Common myeloid progenitor, CD34-positive (primary cell): Measurements from ENCODE around the gene ALOX15B.
"Not testable (repeated sequence)": the region's sequence is repeated elsewhere in the genome, so short reads cannot be mapped to it uniquely, and the experiment has no call there.

Experiments used
- CTCF ChIA-PET: fragments of 350-600 bp; sonication (Branson Sonifier 250); formaldehyde crosslinking; loops from one replicate; lab custom pipeline; 2021; ENCODE audit warnings: antibody characterized with exemption; lab: Charles Lee
- POLR2A ChIA-PET: fragments of 350-600 bp; sonication (Branson Sonifier 250); formaldehyde crosslinking; loops from one replicate; lab custom pipeline; 2021; ENCODE audit warnings: antibody characterized with exemption; lab: Charles Lee
- DNase-seq, 3 donors: peaks; one replicate each; pipeline versions ENCODE4 v3.0.0 to v3.0.0-alpha.2; 2013
- H3K27ac ChIP-seq, 2 experiments: 1 replicate in 1 of 2; 2 replicates in 1 of 2; pipeline ENCODE4 v1.7.0; 2013; ENCODE audit warnings: inconsistent platforms in 2 of 2, low read length in 2 of 2, mild to moderate bottlenecking in 2 of 2, low read depth in 1 of 2, moderate library complexity in 1 of 2; ENCODE audit not compliant: severe bottlenecking in 2 of 2, insufficient read depth in 1 of 2, poor library complexity in 1 of 2
- H3K27me3 ChIP-seq, 5 experiments: replicated peaks in 2 of 5; 1 replicate in 3 of 5; 2 replicates in 2 of 5; pipeline versions ENCODE4 v1.6.1 to v1.7.0; 2013; ENCODE audit warnings: low read length in 4 of 5, mild to moderate bottlenecking in 2 of 5, moderate library complexity in 2 of 5, inconsistent platforms in 1 of 5; ENCODE audit not compliant: insufficient read depth in 5 of 5, control insufficient read depth in 4 of 5
- H3K36me3 ChIP-seq, 4 experiments: 1 replicate in 2 of 4; 2 replicates in 2 of 4; pipeline versions ENCODE4 v1.6.1 to v1.7.0; 2013; ENCODE audit warnings: low read length in 3 of 4, control low read depth in 1 of 4, mild to moderate bottlenecking in 1 of 4; ENCODE audit not compliant: control insufficient read depth in 4 of 4, insufficient read depth in 4 of 4
- H3K4me1 ChIP-seq, 4 experiments: 1 replicate in 3 of 4; 2 replicates in 1 of 4; pipeline versions ENCODE4 v1.6.1 to v1.7.1; 2013; ENCODE audit warnings: low read length in 3 of 4, mild to moderate bottlenecking in 3 of 4, control low read depth in 1 of 4, inconsistent platforms in 1 of 4, moderate library complexity in 1 of 4; ENCODE audit not compliant: control insufficient read depth in 4 of 4, insufficient read depth in 4 of 4; ENCODE audit errors: control extremely low read depth in 1 of 4
- H3K4me3 ChIP-seq, 7 experiments: 1 replicate in 4 of 7; 2 replicates in 3 of 7; pipeline versions ENCODE4 v1.5.1 to v1.7.0; 2013; ENCODE audit warnings: mild to moderate bottlenecking in 7 of 7, low read length in 6 of 7, moderate library complexity in 6 of 7, inconsistent platforms in 2 of 7, low read depth in 2 of 7, control low read depth in 1 of 7; ENCODE audit not compliant: insufficient read depth in 4 of 7, control insufficient read depth in 1 of 7; ENCODE audit errors: extremely low read depth in 1 of 7
- H3K9me3 ChIP-seq, 5 experiments: 1 replicate in 4 of 5; 2 replicates in 1 of 5; pipeline versions ENCODE4 v1.6.1 to v1.7.1; 2013; ENCODE audit warnings: low read length in 4 of 5, mild to moderate bottlenecking in 2 of 5, inconsistent platforms in 1 of 5, low read depth in 1 of 5, moderate library complexity in 1 of 5; ENCODE audit not compliant: control insufficient read depth in 4 of 5, insufficient read depth in 2 of 5; ENCODE audit errors: control extremely low read depth in 1 of 5
- WGBS: methylation state at CpG from one replicate; pipeline ENCODE4 v1.1.5; 2013; ENCODE audit not compliant: insufficient coverage; 5-methylcytosine and 5-hydroxymethylcytosine counted together

The ALOX15B gene

GRCh38 chr17:8076502-8077266, 37.8 kb downstream of the ALOX15B start:
- WGBS, result 91% methylated on average over 8 of the region's 13 CpGs
- no peaks in the 10 kb centered on the region for H3K9me3 ChIP-seq
- H3K4me1 ChIP-seq, result peaks cover 0 to 35% (median 29%) of the 10 kb centered on the region in 4 experiments
- peaks cover 0 to 41% (median 31%) of the 10 kb centered on the region in 5 experiments for H3K27me3 ChIP-seq
- ChIA-PET POLR2A (no interaction called here), CTCF (interaction anchor here (0.9 to 13.0 kb wide), 8 partner anchors 11 to 149 kb away, joined by 3 to 216 read pairs (median 8); partner anchors contain the start of genes ALOX12B and ALOXE3)
- H3K27ac ChIP-seq, result no peak overlapping the region
- DNase-seq, result no peak
- peaks cover 0 to 3% (median 0%) of the 10 kb centered on the region in 4 experiments for H3K36me3 ChIP-seq
- H3K4me3 ChIP-seq, result no peak overlapping the region

DNA sequence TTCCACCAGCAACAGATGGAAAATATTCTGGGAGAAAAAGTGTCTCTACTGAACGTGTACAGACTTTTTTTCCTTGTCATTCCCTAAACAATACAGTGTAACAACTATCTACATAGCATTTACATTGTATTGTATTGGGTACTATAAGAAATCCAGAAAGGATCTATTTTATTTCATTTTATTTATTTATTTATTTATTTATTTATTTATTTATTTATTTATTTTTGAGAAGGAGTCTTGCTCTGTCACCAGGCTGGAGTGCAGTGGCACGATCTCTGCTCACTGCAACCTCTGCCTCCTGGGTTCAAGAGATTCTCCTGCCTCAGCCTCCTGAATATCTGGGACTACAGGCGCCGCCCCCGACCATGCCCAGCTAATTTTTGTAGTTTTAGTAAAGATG, 39.1 kb downstream of the ALOX15B start:
- peaks cover 0 to 26% (median 23%) of the 10 kb centered on the region in 4 experiments for H3K4me1 ChIP-seq
- H3K9me3 ChIP-seq, DNase-seq, POLR2A ChIA-PET, H3K36me3 ChIP-seq, H3K4me3 ChIP-seq, H3K27ac ChIP-seq: not testable (repeated sequence)
- WGBS, result 100% methylated on average over 1 of the region's 5 CpGs
- CTCF ChIA-PET, result interaction anchor here (1.0 to 13.0 kb wide), 7 partner anchors 8 to 37 kb away, joined by 3 to 216 read pairs (median 8); partner anchors contain the start of gene ALOX12B
- H3K27me3 ChIP-seq, result peaks cover 0 to 29% (median 22%) of the 10 kb centered on the region in 5 experiments

- Histone ChIP-seq H3K9me3 (no peaks in the 10 kb centered on the region), H3K27ac (no peak overlapping the region), H3K4me1 (peaks cover 0 to 14% (median 12%) of the 10 kb centered on the region in 4 experiments), H3K4me3 (peak overlapping the region; percentile 31 to 84 (median 55)), H3K27me3 (peaks cover 0 to 12% (median 8%) of the 10 kb centered on the region in 5 experiments), H3K36me3 (peaks cover 0 to 3% (median 0%) of the 10 kb centered on the region in 4 experiments)
- under 1% methylated on average over 87 of the region's 87 CpGs for WGBS
- POLR2A ChIA-PET, result interaction anchor here (1.0 to 1.2 kb wide), 2 partner anchors 40 to 94 kb away, joined by 3 read pairs; no protein-coding TSS in a partner anchor
- CTCF ChIA-PET, result interaction anchor here (0.5 to 13.0 kb wide), 14 partner anchors 9 to 273 kb away, joined by 3 to 216 read pairs (median 4); partner anchors contain the start of genes ALOX12B and ALOXE3
- peak; percentile 78 to 90 (median 88) for DNase-seq
These were observed 40.7 kb downstream of the ALOX15B start for GRCh38 chr17:8079291-8080207.

GRCh38 chr17:8080208-8080798, 41.4 kb downstream of the ALOX15B start:
- POLR2A ChIA-PET, result interaction anchor here (0.6 kb wide), 1 partner anchor 83 kb away, joined by 6 read pairs; no protein-coding TSS in a partner anchor
- H3K4me3 ChIP-seq, result peak overlapping the region in 5 of 7 experiments; percentile 54 to 84 (median 70)
- CTCF ChIA-PET, result interaction anchor here (1.0 to 13.0 kb wide), 7 partner anchors 10 to 79 kb away, joined by 3 to 216 read pairs (median 12); partner anchors contain the start of genes ALOX12B and ALOXE3

GRCh38 chr17:8080799-8081219, 42.0 kb downstream of the ALOX15B start:
- Histone ChIP-seq H3K27ac (no peak overlapping the region), H3K36me3 (peaks cover 0 to 3% (median 0%) of the 10 kb centered on the region in 4 experiments), H3K4me1 (peaks cover 0 to 14% (median 12%) of the 10 kb centered on the region in 4 experiments), H3K27me3 (peaks cover 0 to 5% (median 0%) of the 10 kb centered on the region in 5 experiments), H3K9me3 (no peaks in the 10 kb centered on the region), H3K4me3 (no peak overlapping the region)
- DNase-seq, result no peak
- 95% methylated on average over 12 of the region's 17 CpGs for WGBS
- ChIA-PET CTCF (interaction anchor here (1.0 to 13.0 kb wide), 6 partner anchors 10 to 79 kb away, joined by 3 to 216 read pairs (median 13); partner anchors contain the start of genes ALOX12B and ALOXE3), POLR2A (interaction anchor here (0.6 kb wide), 1 partner anchor 83 kb away, joined by 6 read pairs; no protein-coding TSS in a partner anchor)

More at GRCh38 chr17:8080208-8080798, 41.4 kb downstream of the ALOX15B start:
- H3K27me3 ChIP-seq, result peaks cover 0 to 6% (median 2%) of the 10 kb centered on the region in 5 experiments
- no peak overlapping the region for H3K27ac ChIP-seq
- H3K4me1 ChIP-seq, result peaks cover 0 to 14% (median 12%) of the 10 kb centered on the region in 4 experiments
- 38% methylated on average over 25 of the region's 25 CpGs for WGBS
- DNase-seq, result no peak
- H3K9me3 ChIP-seq, result no peaks in the 10 kb centered on the region
- peaks cover 0 to 3% (median 0%) of the 10 kb centered on the region in 4 experiments for H3K36me3 ChIP-seq

- ChIA-PET CTCF (interaction anchor here (2.6 to 13.0 kb wide), 4 partner anchors 9 to 37 kb away, joined by 8 to 145 read pairs (median 13); partner anchors contain the start of genes ALOX12B and ALOXE3), POLR2A (no interaction called here)
- peaks cover 0 to 3% (median 0%) of the 10 kb centered on the region in 4 experiments for H3K36me3 ChIP-seq
- H3K4me1 ChIP-seq, result peaks cover 0 to 14% (median 12%) of the 10 kb centered on the region in 4 experiments
- H3K9me3 ChIP-seq, result no peaks in the 10 kb centered on the region
- DNase-seq, result no peak
- peaks cover 0 to 4% (median 0%) of the 10 kb centered on the region in 5 experiments for H3K27me3 ChIP-seq
- H3K4me3 ChIP-seq, result no peak overlapping the region
- 100% methylated on average over 1 of the region's 3 CpGs for WGBS
- H3K27ac ChIP-seq, result no peak overlapping the region
These were observed 43.0 kb downstream of the ALOX15B start for GRCh38 chr17:8081876-8082275.
